A204.1 (cell line): ENCODE results near the gene SDK2.

Experiments
- FAIRE-seq: peaks from 2 replicates; lab custom pipeline; 2012; peaks lifted over from hg19 to GRCh38; lab: Jason Lieb, UNC

The SDK2 gene

GRCh38 chr17:73420897-73421296, 223.3 kb downstream of the SDK2 start:
- FAIRE-seq = no peak

- no peak for FAIRE-seq
Observed at GRCh38 chr17:73419881-73420280, 224.4 kb downstream of the SDK2 start.

GRCh38 chr17:73419051-73419450, 225.2 kb downstream of the SDK2 start:
- FAIRE-seq = no peak

- no peak for FAIRE-seq
Observed at GRCh38 chr17:73415782-73416181, 228.5 kb downstream of the SDK2 start.

GRCh38 chr17:73414171-73414955, 229.9 kb downstream of the SDK2 start:
- no peak for FAIRE-seq

- FAIRE-seq = no peak
Observed at GRCh38 chr17:73412914-73413313, 231.3 kb downstream of the SDK2 start.

GRCh38 chr17:73411313-73411747, 232.9 kb downstream of the SDK2 start:
- FAIRE-seq = no peak

GRCh38 chr17:73410586-73411312, 233.5 kb downstream of the SDK2 start:
- no peak for FAIRE-seq

- no peak for FAIRE-seq
Observed at GRCh38 chr17:73404246-73404645, 240.0 kb downstream of the SDK2 start.

GRCh38 chr17:73402466-73402865, 241.8 kb downstream of the SDK2 start:
- no peak for FAIRE-seq

GRCh38 chr17:73401911-73402310, 242.3 kb downstream of the SDK2 start:
- no peak for FAIRE-seq

GRCh38 chr17:73400915-73401545, 243.2 kb downstream of the SDK2 start:
- FAIRE-seq = no peak

- no peak for FAIRE-seq
Observed at GRCh38 chr17:73399056-73399455, 245.2 kb downstream of the SDK2 start.

GRCh38 chr17:73397856-73398540, 246.2 kb downstream of the SDK2 start:
- FAIRE-seq = no peak

GRCh38 chr17:73397278-73397826, 246.9 kb downstream of the SDK2 start:
- FAIRE-seq = no peak

GRCh38 chr17:73396431-73397277, 247.6 kb downstream of the SDK2 start:
- no peak for FAIRE-seq

GRCh38 chr17:73394512-73395450, 249.5 kb downstream of the SDK2 start:
- no peak for FAIRE-seq

GRCh38 chr17:73393962-73394361, 250.3 kb downstream of the SDK2 start:
- FAIRE-seq = no peak

GRCh38 chr17:73393381-73393780, 250.9 kb downstream of the SDK2 start:
- FAIRE-seq = no peak
